ENCODE data around the gene PLA2G4D. TPM values are rescaled to one million over a fixed set of nuclear protein-coding genes. Genes with fewer than 3 reads are reported as not detected.

Gene PLA2G4D
- polyA plus RNA-seq, 2 of the 4 experiments (the other 2 are of a cell fraction) = not detected

DNA sequence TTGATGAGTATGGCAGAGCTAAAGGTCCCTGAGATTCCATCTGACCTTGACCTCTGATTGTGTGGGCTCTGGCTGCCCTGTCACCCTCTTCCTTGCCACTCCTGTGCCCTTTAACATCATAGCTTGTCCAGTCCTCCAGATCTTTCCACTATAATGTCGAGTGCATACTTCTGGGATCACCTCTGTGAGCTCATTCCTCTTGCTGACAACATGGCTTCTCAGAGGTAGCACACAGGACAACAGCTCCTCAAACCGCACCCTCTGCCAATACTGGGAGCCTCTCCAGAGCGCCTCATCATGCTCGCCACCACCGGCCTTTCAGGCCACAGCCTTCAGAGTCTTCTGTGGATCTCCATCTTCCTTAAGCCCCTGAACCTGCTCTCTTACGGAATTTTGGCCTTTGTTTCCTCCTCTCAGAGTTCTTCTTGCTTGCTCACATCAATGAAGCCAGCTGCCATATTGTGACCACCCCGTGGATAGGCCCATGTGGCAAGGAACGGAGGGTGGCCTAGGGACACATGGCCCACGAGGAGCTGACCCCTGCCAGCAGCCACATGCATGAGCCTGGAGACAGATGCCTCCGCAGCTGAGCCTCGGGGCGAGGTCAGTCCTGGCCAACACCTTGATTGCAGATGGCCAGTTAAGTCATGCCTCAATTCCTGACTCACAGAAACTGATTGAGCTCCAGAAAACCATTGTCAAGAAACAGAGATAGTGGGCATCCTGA lies 31.1 kb downstream of the PLA2G4D start (continued):
- TF ChIP-seq, protein P1, sequence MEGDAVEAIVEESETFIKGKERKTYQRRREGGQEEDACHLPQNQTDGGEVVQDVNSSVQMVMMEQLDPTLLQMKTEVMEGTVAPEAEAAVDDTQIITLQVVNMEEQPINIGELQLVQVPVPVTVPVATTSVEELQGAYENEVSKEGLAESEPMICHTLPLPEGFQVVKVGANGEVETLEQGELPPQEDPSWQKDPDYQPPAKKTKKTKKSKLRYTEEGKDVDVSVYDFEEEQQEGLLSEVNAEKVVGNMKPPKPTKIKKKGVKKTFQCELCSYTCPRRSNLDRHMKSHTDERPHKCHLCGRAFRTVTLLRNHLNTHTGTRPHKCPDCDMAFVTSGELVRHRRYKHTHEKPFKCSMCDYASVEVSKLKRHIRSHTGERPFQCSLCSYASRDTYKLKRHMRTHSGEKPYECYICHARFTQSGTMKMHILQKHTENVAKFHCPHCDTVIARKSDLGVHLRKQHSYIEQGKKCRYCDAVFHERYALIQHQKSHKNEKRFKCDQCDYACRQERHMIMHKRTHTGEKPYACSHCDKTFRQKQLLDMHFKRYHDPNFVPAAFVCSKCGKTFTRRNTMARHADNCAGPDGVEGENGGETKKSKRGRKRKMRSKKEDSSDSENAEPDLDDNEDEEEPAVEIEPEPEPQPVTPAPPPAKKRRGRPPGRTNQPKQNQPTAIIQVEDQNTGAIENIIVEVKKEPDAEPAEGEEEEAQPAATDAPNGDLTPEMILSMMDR (IDR thresholded peaks at IDR 0.05) = no peak

DNA sequence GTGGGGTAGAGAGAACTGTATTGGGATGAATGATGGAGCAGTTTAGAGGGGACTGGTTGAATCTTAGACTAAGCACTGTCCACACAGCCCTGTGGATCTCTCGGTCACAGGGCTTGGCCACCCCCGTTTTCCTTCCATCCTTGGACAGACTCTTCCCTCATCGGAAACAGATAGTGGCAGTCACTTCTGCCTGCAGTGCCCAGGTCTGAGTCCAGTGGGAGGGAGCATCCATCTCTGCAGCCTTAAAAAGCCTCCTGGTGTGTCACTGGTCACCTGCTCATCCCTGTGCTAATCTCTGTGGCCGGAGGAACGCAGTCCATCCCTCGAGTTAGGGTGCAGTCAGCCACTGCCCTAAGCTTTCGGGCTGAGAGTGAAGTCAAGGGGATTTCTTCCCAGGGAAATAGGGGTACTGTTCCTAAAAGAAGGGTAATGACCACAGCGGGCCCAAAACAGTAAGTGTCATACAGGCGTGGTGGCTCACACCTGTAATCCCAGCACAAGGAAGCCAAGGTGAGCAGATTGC lies 32.0 kb downstream of the PLA2G4D start:
- TF ChIP-seq BHLHE40 (IDR thresholded peaks at IDR 0.05; ENCODE audit: low read depth, low read length) = no peak
- no peak for TF ChIP-seq POLR2AphosphoS2 (conservative IDR thresholded peaks at IDR 0.05; ENCODE audit: low read length)
- no peak for TF ChIP-seq ZFP36 (IDR thresholded peaks at IDR 0.05; ENCODE audit: borderline replicate concordance, partially characterized antibody)
- TF ChIP-seq RARB (CRISPR knock-in tag; IDR thresholded peaks at IDR 0.05) = no peak
- no peak for TF ChIP-seq MYC (IDR thresholded peaks at IDR 0.05; ENCODE audit: borderline replicate concordance, low read length)
- TF ChIP-seq CHD2 (IDR thresholded peaks at IDR 0.05; ENCODE audit: low read length, partially characterized antibody) = no peak
- TF ChIP-seq, protein P2, sequence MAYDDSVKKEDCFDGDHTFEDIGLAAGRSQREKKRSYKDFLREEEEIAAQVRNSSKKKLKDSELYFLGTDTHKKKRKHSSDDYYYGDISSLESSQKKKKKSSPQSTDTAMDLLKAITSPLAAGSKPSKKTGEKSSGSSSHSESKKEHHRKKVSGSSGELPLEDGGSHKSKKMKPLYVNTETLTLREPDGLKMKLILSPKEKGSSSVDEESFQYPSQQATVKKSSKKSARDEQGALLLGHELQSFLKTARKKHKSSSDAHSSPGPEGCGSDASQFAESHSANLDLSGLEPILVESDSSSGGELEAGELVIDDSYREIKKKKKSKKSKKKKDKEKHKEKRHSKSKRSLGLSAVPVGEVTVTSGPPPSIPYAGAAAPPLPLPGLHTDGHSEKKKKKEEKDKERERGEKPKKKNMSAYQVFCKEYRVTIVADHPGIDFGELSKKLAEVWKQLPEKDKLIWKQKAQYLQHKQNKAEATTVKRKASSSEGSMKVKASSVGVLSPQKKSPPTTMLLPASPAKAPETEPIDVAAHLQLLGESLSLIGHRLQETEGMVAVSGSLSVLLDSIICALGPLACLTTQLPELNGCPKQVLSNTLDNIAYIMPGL (CRISPR knock-in tag; IDR thresholded peaks at IDR 0.05; ENCODE audit: borderline replicate concordance) = no peak
- no peak for TF ChIP-seq FOSL2 (IDR thresholded peaks at IDR 0.05)
- no peak for TF ChIP-seq FOSL2 (CRISPR knock-in tag; IDR thresholded peaks at IDR 0.05)
- no peak for TF ChIP-seq HOXB13 (CRISPR knock-in tag; IDR thresholded peaks at IDR 0.05; ENCODE audit: low read depth)
- no peak for TF ChIP-seq SMC3 (IDR thresholded peaks at IDR 0.05)
- no peak for TF ChIP-seq HOXA7 (CRISPR knock-in tag; IDR thresholded peaks at IDR 0.05)
- TF ChIP-seq, protein P1 (IDR thresholded peaks at IDR 0.05) = no peak
- no peak for TF ChIP-seq FOXS1 (CRISPR knock-in tag; IDR thresholded peaks at IDR 0.05)
- TF ChIP-seq GATA3 (IDR thresholded peaks at IDR 0.05; ENCODE audit: borderline replicate concordance) = no peak
- ATAC-seq (no peak), FAIRE-seq (no peak), DNase-seq (ENCODE audit: low read depth in 1 of 2, low spot score in 1 of 2) (no peak)
- peaks cover 7% of the 10 kb centered on the region; the same call in 2 of the 3 replicates for H3K4me1 ChIP-seq
- POLR2A ChIA-PET = no interaction called here
- WGBS (ENCODE audit: missing lambda C conversion rate) = 65% methylated on average over 7 of the region's 9 CpGs
- no peak overlapping the region for H3K4me3 ChIP-seq
- CTCF ChIA-PET = interaction anchor here (0.6 to 7.8 kb wide), 6 partner anchors 8 to 1565 kb away, joined by 3 to 82 read pairs (median 4); no protein-coding TSS in a partner anchor
- no peak overlapping the region for H3K4me2 ChIP-seq
- H3K9me3 ChIP-seq = no peaks in the 10 kb centered on the region; the same call in 2 of the 3 replicates
- no peak overlapping the region for H3K27ac ChIP-seq

- H3K27ac ChIP-seq = no peak overlapping the region
- POLR2A ChIA-PET = no interaction called here
- H3K4me1 ChIP-seq = peaks cover 10% of the 10 kb centered on the region; the same call in 2 of the 3 replicates
- DNase-seq (ENCODE audit: low read depth in 1 of 2, low spot score in 1 of 2) = no peak
- H3K9me3 ChIP-seq = no peaks in the 10 kb centered on the region
- TF ChIP-seq KDM5A (IDR thresholded peaks at IDR 0.05) (no peak), KDM1A (IDR thresholded peaks at IDR 0.05; ENCODE audit: low read depth) (no peak), ATOH8 (CRISPR knock-in tag; IDR thresholded peaks at IDR 0.05; ENCODE audit: low read depth) (no peak), TP53 (CRISPR knock-in tag; IDR thresholded peaks at IDR 0.05) (no peak), EHMT2 (IDR thresholded peaks at IDR 0.05; ENCODE audit: low read depth) (no peak), POLR2A (IDR thresholded peaks at IDR 0.05; ENCODE audit: low read length) (no peak), RCOR1 (IDR thresholded peaks at IDR 0.05; ENCODE audit: low read depth, low read length) (no peak), EP300 (IDR thresholded peaks at IDR 0.05) (no peak), MYC (IDR thresholded peaks at IDR 0.05; ENCODE audit: borderline replicate concordance, low read length) (no peak), ZNF302 (CRISPR knock-in tag; IDR thresholded peaks at IDR 0.05) (no peak), SMC3 (IDR thresholded peaks at IDR 0.05) (no peak)
- TF ChIP-seq, protein P1 (IDR thresholded peaks at IDR 0.05) = no peak
- CTCF ChIA-PET = interaction anchor here (0.7 to 7.8 kb wide), 12 partner anchors 9 to 411 kb away, joined by 3 to 82 read pairs (median 4); no protein-coding TSS in a partner anchor
- H3K4me3 ChIP-seq = no peak overlapping the region
- no peak for FAIRE-seq
- 60% methylated on average over 5 of the region's 5 CpGs for WGBS (ENCODE audit: missing lambda C conversion rate)
- H3K4me2 ChIP-seq = no peak overlapping the region
- no peak for ATAC-seq
These were observed 33.6 kb downstream of the PLA2G4D start for GRCh38 chr15:42060797-42061196.

Measured in A549 (cell line).